ENCODE measurements around the gene SLC8A1.

Gene SLC8A1

DNA sequence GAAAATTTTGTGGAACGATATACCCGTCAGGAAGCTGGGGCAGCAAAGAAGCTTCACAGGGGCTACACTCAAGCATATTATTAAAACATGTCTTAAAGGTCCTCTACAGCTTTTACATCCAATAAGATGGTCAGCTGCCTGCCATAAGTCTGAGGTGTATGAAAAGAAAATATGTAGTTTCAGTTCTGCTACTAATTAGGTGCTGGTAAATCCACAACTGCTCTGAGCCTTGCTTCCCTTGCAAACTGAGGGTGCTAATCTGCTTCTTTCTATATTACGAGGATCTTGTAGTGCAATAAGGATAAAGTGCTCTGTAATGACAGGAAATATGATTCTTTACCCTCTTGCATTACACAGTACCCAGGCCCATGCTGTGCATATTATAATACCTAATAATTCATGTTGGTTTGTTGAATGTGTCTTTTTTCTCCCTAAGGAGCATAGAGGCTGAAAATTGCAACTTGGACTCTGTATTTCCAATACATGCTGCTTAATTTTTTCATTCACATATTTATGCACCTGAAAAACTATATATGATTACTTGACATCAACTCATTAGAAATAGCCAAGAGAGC, 14.5 kb upstream of the SLC8A1 start:
- ATAC-seq: no peak
- TF ChIP-seq, protein P1, sequence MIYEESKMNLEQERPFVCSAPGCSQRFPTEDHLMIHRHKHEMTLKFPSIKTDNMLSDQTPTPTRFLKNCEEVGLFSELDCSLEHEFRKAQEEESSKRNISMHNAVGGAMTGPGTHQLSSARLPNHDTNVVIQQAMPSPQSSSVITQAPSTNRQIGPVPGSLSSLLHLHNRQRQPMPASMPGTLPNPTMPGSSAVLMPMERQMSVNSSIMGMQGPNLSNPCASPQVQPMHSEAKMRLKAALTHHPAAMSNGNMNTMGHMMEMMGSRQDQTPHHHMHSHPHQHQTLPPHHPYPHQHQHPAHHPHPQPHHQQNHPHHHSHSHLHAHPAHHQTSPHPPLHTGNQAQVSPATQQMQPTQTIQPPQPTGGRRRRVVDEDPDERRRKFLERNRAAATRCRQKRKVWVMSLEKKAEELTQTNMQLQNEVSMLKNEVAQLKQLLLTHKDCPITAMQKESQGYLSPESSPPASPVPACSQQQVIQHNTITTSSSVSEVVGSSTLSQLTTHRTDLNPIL (CRISPR knock-in tag; IDR thresholded peaks at IDR 0.05; ENCODE audit: low read depth): no peak
- TF ChIP-seq GLIS3 (CRISPR knock-in tag; IDR thresholded peaks at IDR 0.05) (no peak), PPARA (CRISPR knock-in tag; IDR thresholded peaks at IDR 0.05; ENCODE audit: borderline replicate concordance) (no peak), ISL1 (CRISPR knock-in tag; IDR thresholded peaks at IDR 0.05) (no peak), TCF4 (CRISPR knock-in tag; IDR thresholded peaks at IDR 0.05; ENCODE audit: borderline replicate concordance) (no peak), ZNF8 (CRISPR knock-in tag; IDR thresholded peaks at IDR 0.05) (no peak), ESRRG (CRISPR knock-in tag; IDR thresholded peaks at IDR 0.05) (no peak), TOX (CRISPR knock-in tag; IDR thresholded peaks at IDR 0.05; ENCODE audit: borderline replicate concordance) (no peak)
- TF ChIP-seq, protein P2, sequence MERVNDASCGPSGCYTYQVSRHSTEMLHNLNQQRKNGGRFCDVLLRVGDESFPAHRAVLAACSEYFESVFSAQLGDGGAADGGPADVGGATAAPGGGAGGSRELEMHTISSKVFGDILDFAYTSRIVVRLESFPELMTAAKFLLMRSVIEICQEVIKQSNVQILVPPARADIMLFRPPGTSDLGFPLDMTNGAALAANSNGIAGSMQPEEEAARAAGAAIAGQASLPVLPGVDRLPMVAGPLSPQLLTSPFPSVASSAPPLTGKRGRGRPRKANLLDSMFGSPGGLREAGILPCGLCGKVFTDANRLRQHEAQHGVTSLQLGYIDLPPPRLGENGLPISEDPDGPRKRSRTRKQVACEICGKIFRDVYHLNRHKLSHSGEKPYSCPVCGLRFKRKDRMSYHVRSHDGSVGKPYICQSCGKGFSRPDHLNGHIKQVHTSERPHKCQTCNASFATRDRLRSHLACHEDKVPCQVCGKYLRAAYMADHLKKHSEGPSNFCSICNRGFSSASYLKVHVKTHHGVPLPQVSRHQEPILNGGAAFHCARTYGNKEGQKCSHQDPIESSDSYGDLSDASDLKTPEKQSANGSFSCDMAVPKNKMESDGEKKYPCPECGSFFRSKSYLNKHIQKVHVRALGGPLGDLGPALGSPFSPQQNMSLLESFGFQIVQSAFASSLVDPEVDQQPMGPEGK (CRISPR knock-in tag; IDR thresholded peaks at IDR 0.05; ENCODE audit: borderline replicate concordance): no peak
- TF ChIP-seq, protein P3, sequence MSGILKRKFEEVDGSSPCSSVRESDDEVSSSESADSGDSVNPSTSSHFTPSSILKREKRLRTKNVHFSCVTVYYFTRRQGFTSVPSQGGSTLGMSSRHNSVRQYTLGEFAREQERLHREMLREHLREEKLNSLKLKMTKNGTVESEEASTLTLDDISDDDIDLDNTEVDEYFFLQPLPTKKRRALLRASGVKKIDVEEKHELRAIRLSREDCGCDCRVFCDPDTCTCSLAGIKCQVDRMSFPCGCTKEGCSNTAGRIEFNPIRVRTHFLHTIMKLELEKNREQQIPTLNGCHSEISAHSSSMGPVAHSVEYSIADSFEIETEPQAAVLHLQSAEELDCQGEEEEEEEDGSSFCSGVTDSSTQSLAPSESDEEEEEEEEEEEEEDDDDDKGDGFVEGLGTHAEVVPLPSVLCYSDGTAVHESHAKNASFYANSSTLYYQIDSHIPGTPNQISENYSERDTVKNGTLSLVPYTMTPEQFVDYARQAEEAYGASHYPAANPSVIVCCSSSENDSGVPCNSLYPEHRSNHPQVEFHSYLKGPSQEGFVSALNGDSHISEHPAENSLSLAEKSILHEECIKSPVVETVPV (CRISPR knock-in tag; IDR thresholded peaks at IDR 0.05): no peak

DNA sequence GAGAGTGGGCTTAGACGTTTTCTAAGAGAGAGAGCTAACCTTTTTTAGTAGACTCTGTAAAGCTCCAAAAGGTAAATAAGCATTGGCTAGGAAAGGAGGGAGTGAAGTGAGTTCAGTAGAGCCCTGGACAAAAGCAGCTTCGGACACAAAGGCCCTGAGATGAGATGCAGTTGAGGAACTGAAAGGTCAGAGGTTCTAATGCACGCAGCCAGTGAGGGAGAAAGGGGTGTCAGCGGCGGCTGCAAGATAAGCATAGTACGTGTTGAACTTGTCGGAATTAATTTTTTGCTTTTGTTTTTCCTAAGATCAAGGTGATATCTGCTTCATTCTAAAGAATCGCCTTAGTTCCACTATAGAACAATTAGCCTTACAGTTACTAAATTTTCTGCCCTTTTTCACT, 11.2 kb upstream of the SLC8A1 start:
- no peak for ATAC-seq

DNA sequence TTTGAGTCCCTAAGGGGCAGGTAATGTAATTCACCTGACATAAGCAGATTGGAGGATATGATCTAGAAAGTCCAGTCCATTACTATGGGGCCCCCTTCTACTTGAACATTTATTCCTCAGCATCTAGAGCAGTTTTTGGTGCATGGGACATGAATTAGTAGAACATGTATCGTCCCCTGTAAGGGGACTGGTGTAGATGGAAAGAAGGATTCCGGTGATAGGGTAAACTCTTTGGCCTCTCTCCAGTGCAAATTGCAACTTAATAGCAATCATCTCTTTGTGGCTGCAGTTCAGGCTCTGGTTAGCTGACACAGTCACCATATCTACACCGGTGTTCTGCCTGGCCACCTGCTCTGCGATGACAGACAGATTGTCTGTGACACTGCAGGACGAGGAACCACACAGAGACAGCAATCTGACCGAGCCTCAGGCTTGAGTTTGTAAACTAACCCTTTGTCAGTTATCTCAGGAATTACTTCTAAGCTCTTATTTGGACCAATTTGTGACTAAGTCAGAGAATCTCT, 6.4 kb upstream of the SLC8A1 start:
- peak; percentile 60 for ATAC-seq
- no peak; the same call in 1 of the 2 replicates for TF ChIP-seq ISL1 (CRISPR knock-in tag; IDR thresholded peaks at IDR 0.05)
- no peak for TF ChIP-seq TCF4 (CRISPR knock-in tag; IDR thresholded peaks at IDR 0.05; ENCODE audit: borderline replicate concordance)
- no peak for TF ChIP-seq RARB (CRISPR knock-in tag; IDR thresholded peaks at IDR 0.05)
- no peak for TF ChIP-seq ZC3H10 (CRISPR knock-in tag; IDR thresholded peaks at IDR 0.05)
- TF ChIP-seq, protein P3 (CRISPR knock-in tag; IDR thresholded peaks at IDR 0.05): no peak
- TF ChIP-seq ZNF8 (CRISPR knock-in tag; IDR thresholded peaks at IDR 0.05): no peak
- TF ChIP-seq TOX (CRISPR knock-in tag; IDR thresholded peaks at IDR 0.05; ENCODE audit: borderline replicate concordance): no peak
- no peak for TF ChIP-seq GLIS3 (CRISPR knock-in tag; IDR thresholded peaks at IDR 0.05)
- no peak for TF ChIP-seq ESRRG (CRISPR knock-in tag; IDR thresholded peaks at IDR 0.05)
- no peak for TF ChIP-seq ZNF70 (CRISPR knock-in tag; IDR thresholded peaks at IDR 0.05)
- no peak for TF ChIP-seq CSDC2 (CRISPR knock-in tag; IDR thresholded peaks at IDR 0.05)
- TF ChIP-seq PPARA (CRISPR knock-in tag; IDR thresholded peaks at IDR 0.05; ENCODE audit: borderline replicate concordance): no peak
- TF ChIP-seq, protein P4, sequence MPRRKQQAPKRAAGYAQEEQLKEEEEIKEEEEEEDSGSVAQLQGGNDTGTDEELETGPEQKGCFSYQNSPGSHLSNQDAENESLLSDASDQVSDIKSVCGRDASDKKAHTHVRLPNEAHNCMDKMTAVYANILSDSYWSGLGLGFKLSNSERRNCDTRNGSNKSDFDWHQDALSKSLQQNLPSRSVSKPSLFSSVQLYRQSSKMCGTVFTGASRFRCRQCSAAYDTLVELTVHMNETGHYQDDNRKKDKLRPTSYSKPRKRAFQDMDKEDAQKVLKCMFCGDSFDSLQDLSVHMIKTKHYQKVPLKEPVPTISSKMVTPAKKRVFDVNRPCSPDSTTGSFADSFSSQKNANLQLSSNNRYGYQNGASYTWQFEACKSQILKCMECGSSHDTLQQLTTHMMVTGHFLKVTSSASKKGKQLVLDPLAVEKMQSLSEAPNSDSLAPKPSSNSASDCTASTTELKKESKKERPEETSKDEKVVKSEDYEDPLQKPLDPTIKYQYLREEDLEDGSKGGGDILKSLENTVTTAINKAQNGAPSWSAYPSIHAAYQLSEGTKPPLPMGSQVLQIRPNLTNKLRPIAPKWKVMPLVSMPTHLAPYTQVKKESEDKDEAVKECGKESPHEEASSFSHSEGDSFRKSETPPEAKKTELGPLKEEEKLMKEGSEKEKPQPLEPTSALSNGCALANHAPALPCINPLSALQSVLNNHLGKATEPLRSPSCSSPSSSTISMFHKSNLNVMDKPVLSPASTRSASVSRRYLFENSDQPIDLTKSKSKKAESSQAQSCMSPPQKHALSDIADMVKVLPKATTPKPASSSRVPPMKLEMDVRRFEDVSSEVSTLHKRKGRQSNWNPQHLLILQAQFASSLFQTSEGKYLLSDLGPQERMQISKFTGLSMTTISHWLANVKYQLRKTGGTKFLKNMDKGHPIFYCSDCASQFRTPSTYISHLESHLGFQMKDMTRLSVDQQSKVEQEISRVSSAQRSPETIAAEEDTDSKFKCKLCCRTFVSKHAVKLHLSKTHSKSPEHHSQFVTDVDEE (CRISPR knock-in tag; IDR thresholded peaks at IDR 0.05): peak; percentile 60; the same call in 1 of the 2 replicates
- TF ChIP-seq ZFP30 (CRISPR knock-in tag; IDR thresholded peaks at IDR 0.05): no peak
- TF ChIP-seq SNAI2 (CRISPR knock-in tag; IDR thresholded peaks at IDR 0.05): peak; percentile 17; the same call in 1 of the 2 replicates
- no peak for TF ChIP-seq OSR1 (CRISPR knock-in tag; IDR thresholded peaks at IDR 0.05)

More for the DNA sequence above, 11.2 kb upstream of the SLC8A1 start:
- TF ChIP-seq ZNF8 (CRISPR knock-in tag; IDR thresholded peaks at IDR 0.05) (no peak), GLIS3 (CRISPR knock-in tag; IDR thresholded peaks at IDR 0.05) (no peak), ZFP30 (CRISPR knock-in tag; IDR thresholded peaks at IDR 0.05) (no peak), OSR1 (CRISPR knock-in tag; IDR thresholded peaks at IDR 0.05) (no peak)

Data from SK-N-SH treated with all-trans-retinoic acid at 6 μM for 48 hours (cell line).